Aorta (tissue), 5 donors: ENCODE data around the gene CBX6. TPM values are rescaled to one million over a fixed set of nuclear protein-coding genes. Genes with fewer than 3 reads are reported as not detected.

ENCODE experiments used
- ATAC-seq: fragments of 200-7000 bp; cut with Tn5 transposase; one replicate; pipeline ENCODE4 v1.9.1; 2022; ENCODE audit warnings: moderate library complexity; ENCODE audit not compliant: low FRiP score
- DNase-seq, 2 donors: peaks; one replicate each; pipeline ENCODE4 v3.0.0-alpha.2; 2020
- H3K27ac ChIP-seq, 2 donors: one replicate each; pipeline ENCODE4 v1.5.1; 2013; ENCODE audit warnings: low read length in 2 of 2, mild to moderate bottlenecking in 2 of 2, moderate library complexity in 2 of 2, control low read depth in 1 of 2, inconsistent platforms in 1 of 2, low read depth in 1 of 2
- H3K27me3 ChIP-seq, 2 donors: one replicate each; pipeline ENCODE4 v1.6.1; 2013; ENCODE audit warnings: control low read depth in 1 of 2, low read length in 1 of 2, mild to moderate bottlenecking in 1 of 2, moderate library complexity in 1 of 2; ENCODE audit not compliant: insufficient read depth in 2 of 2, control insufficient read depth in 1 of 2
- H3K36me3 ChIP-seq, 2 donors: one replicate each; pipeline ENCODE4 v1.6.1; 2013; ENCODE audit warnings: control low read depth in 1 of 2, low read length in 1 of 2, mild to moderate bottlenecking in 1 of 2; ENCODE audit not compliant: insufficient read depth in 2 of 2, control insufficient read depth in 1 of 2
- H3K4me1 ChIP-seq, 2 donors: one replicate each; pipeline ENCODE4 v1.6.1; 2013; ENCODE audit warnings: low read length in 2 of 2, control low read depth in 1 of 2, mild to moderate bottlenecking in 1 of 2, moderate library complexity in 1 of 2; ENCODE audit not compliant: insufficient read depth in 2 of 2, control insufficient read depth in 1 of 2
- H3K4me3 ChIP-seq, 2 donors: one replicate each; pipeline ENCODE4 v1.5.1; 2013; ENCODE audit warnings: low read length in 2 of 2, control low read depth in 1 of 2, mild to moderate bottlenecking in 1 of 2
- H3K9me3 ChIP-seq: one replicate; pipeline ENCODE4 v1.6.1; 2013; ENCODE audit warnings: mild to moderate bottlenecking, low read length; ENCODE audit not compliant: control insufficient read depth
- WGBS, 2 donors: extraction: QIAGEN DNeasy Blood & Tissue Kit; methylation state at CpG; one replicate each; pipeline ENCODE4 v1.1.7; 2013; 5-methylcytosine and 5-hydroxymethylcytosine counted together
- intact Hi-C, 2 donors: fragments of 100-400 bp; cut with DNase I; formaldehyde crosslinking; loops; one replicate each; pipeline versions ENCODE4 v1.14.2 to v1.15.0; 2022
- polyA plus RNA-seq, 2 donors: library from polyadenylated mRNA; stranded (reverse); fragments of 200-250 nt; gene quantifications; one replicate each; pipeline ENCODE4 v1.2.3, GENCODE V29; 2013
- total RNA-seq, 2 donors: library from RNA; stranded (reverse); fragmentation: NEBNext Ultra II Directional; extraction: Animal tissue kit (Norgen Biotek cat#: 25700); gene quantifications; one replicate each; pipeline ENCODE4 v1.2.1, GENCODE V29; 2021
- donor health status: healthy with polysubstance abuse.
- donor health status: Bipolar disorder and iron deficiency.
- donor health status: DM: no; HTN: no; CAD: no.
- donor health status: DM: no; HTN: no; CAD: no.
- donor health status: DM: yes; HTN: yes; CAD: no.

The CBX6 gene
- total and polyA plus RNA-seq, 4 donors = 17.5 to 104 (median 68.0) TPM

DNA sequence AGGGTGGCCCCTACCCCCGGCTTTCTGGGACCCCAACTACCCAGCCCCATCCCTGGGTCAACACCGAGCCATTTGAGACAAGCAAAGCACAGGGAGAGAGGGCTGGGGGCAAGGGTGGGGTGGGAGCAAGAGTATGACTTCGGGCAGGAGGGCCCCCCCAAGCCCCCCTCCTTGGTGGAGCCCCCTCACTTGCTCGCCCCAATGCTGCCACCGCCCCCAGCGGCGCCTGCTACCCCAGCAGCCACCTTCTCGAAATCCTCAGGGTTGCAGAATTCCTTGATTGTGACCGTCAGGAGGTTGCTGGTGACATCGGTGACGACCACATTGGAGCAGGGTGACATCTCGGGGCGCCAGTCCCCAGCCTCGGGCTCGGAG is 6.0 kb downstream of the CBX6 start:
- no peak overlapping the region for H3K27ac ChIP-seq
- H3K9me3 ChIP-seq = no peaks in the 10 kb centered on the region
- 79 to 80% methylated on average over 15 of the region's 15 CpGs for WGBS, 2 donors
- H3K4me3 ChIP-seq = no peak overlapping the region
- intact Hi-C loops = loop anchor here in 1 of 2 donors (5.0 kb wide), 1 partner anchor 256 kb away; no protein-coding TSS in a partner anchor
- ATAC-seq (no peak), DNase-seq (no peak)
- no peaks in the 10 kb centered on the region for H3K36me3 ChIP-seq
- H3K27me3 ChIP-seq = no peaks in the 10 kb centered on the region
- peaks cover 0 to 3% of the 10 kb centered on the region in 2 donors for H3K4me1 ChIP-seq

DNA sequence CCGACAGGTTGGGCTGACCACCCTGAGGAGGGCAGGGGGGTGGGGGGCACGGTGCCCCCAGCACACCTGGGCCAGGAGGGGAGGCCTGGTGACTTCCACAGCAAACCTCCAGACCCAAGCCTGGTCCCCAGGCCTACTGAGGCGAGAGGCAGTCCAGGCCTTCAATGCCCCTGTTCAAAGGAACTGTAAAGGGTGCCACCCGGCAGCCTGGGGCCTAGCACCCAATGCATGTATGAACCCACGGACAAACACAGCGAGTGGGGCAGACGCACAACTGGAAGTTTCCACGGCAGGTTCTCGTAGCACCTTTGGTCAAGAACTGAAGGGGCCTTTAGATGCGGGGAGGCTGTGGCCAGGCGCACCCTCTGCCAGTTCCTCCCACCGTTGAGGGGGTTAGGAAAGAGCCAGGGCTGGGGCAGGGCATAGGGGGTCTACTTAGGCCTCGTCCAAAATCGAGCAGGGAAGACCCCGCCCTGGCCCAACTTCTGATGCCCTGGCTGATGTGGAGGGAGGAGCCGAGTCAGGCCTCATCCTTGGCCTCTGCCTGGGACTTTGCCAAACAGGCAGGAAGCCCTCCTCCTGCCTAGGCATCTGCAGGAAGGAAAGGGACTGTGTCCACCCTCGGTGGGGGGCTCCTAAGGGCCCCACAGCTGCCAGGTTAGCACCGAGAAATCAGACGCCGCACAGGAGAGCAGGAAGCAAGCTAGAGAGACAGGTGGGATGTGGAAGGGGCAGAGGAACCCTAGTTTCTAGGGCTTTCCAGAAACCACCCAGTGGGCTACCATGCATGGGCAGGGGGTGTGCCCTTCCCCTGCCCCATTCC is 6.6 kb downstream of the CBX6 start:
- Histone ChIP-seq H3K36me3 (no peaks in the 10 kb centered on the region), H3K4me3 (no peak overlapping the region), H3K27ac (no peak overlapping the region), H3K27me3 (no peaks in the 10 kb centered on the region), H3K4me1 (peaks cover 0 to 3% of the 10 kb centered on the region in 2 donors), H3K9me3 (no peaks in the 10 kb centered on the region)
- ATAC-seq (no peak), DNase-seq (peak; percentile 45 to 68)
- intact Hi-C loops = loop anchor here in 1 of 2 donors (5.0 kb wide), 1 partner anchor 257 kb away; no protein-coding TSS in a partner anchor
- 68 to 70% methylated on average over 20 of the region's 20 CpGs for WGBS, 2 donors

DNA sequence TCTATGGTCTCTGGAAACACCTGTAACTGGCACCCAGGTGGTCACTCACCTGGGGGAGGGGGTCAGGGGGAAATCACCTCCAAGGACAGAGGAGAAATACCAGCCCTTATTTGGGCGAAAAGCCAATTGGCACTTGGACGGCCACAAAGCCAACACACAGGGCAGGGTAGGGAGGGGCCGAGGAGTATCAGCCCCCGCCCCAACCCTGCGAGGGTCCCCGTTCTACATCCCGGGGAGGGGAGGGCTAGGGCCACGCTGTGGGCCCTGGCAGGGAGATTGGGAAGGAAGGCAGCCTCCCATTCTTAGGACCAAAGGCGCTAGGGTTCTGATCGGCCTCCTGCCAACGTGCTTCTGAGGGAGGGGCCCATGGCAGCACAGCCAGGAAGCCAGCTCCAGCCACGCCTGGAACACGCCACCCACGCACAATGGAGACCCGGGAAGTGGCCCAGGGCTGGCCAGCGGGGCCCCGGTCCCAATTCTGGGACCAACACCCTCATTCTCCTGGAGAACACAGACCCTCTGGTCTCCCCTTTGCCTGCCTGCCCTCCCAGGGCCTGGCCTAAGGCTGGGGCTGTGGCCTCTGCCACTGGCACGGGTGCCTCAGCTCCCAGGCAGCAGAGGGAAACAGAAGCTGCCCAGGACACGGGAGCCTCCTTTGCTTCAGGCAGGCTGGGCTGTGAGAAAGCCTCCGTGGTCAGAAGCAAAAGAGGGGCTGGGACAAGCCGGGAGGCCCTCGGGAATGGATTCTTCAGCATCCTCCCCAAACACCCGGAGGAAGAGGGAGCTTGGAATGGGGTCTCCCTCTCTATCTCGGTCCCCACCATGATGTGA is 7.4 kb downstream of the CBX6 start:
- intact Hi-C loops = loop anchor here (5.0 kb wide), 3 partner anchors 97 to 258 kb away; partner anchors contain the start of gene APOBEC3B (in 1 of the 2)
- H3K27me3 ChIP-seq = no peaks in the 10 kb centered on the region
- H3K36me3 ChIP-seq = no peaks in the 10 kb centered on the region
- WGBS, 2 donors = 19 to 20% methylated on average over 24 of the region's 24 CpGs
- ATAC-seq = peak; percentile 37
- H3K9me3 ChIP-seq = no peaks in the 10 kb centered on the region
- no peak overlapping the region for H3K27ac ChIP-seq
- peak; percentile 74 to 87 for DNase-seq
- peaks cover 0 to 3% of the 10 kb centered on the region in 2 donors for H3K4me1 ChIP-seq
- no peak overlapping the region for H3K4me3 ChIP-seq

DNA sequence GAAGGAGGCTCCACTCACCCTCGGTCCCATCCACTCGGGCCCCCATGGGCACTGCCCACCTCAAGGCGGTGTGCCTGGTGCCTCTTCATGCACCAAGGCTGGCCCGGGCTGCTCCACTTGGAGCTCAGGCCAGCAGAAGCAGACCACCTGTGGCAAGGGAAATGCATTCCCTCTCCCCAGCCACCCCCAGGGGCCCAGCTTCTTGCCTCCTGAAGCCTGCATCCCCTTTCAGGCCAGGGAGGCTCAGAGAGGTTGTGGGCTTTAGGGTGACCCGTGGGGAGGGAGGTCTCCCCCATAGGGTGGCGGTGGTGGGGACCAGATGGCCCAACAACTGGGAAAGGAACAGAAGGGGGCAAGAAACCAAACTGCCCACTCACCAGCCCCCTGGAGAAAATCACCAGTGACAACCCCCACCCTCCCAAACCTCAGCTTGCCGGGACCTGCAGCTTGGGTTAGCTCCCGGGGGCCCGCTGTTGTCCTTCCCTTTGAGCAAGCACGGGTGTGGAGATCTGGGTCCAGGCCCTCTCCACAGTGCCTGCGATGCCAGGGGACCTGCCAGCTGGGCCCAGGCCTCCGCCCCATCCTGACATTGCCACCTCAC is 8.4 kb downstream of the CBX6 start:
- Histone ChIP-seq H3K36me3 (no peaks in the 10 kb centered on the region), H3K27me3 (no peaks in the 10 kb centered on the region), H3K27ac (no peak overlapping the region), H3K4me3 (no peak overlapping the region), H3K9me3 (no peaks in the 10 kb centered on the region), H3K4me1 (peaks cover 0 to 3% of the 10 kb centered on the region in 2 donors)
- DNase-seq (peak; percentile 47 to 70), ATAC-seq (no peak)
- intact Hi-C loops = loop anchor here (5.0 kb wide), 2 partner anchors 96 to 119 kb away; partner anchors contain the start of gene APOBEC3B (in 1 of the 2)
- WGBS, 2 donors = 68 to 73% methylated on average over 12 of the region's 12 CpGs

DNA sequence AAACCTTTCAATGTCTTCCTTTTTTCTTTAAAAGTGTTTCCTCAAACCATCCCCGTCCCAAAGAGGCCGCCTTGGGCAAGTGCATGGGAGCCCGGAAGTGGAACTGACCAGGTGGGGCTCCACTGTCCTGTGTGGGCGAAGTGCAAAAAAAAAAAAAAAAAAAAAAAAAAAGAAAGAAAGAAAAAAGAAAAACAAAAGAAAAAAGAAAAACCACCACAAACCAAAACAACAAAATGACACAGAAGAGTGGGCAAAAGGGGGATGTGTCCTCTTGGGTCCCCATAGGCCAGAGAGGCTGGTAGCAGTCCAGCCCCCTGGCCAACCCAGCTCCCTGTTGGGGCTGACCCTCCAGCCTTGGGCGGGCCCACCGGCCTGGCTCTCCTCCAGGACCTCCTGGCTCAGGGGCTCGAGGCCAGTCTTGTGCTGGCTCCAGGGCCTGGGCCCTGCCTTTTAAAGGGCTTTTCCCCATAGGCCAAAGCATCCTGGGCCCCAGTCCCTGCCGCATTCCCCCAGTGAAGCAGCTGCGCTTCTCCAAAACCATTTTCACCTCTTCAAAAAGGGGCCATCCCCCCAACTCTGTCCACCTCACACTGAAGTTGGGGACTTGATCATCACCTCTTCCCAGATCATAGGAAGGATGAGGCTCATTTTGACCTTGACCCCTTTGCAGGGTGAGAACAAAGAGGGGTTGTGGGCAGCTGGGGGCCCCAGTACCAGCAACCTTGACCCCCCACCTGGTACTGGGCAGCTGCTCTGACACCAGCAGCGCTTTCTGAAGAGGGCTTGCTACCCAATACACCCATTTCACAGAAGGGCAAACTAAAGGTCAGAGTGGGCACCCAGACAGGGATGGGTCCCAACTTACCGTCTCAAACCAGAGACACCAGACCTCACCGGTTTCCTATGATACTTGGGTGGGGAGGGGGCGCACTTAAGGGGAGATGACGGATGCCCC is 9.4 kb downstream of the CBX6 start:
- H3K4me1 ChIP-seq = peaks cover 0 to 3% of the 10 kb centered on the region in 2 donors
- intact Hi-C loops = loop anchor here (5.0 kb wide), 2 partner anchors 95 to 120 kb away; partner anchors contain the start of gene APOBEC3B (in 1 of the 2)

DNA sequence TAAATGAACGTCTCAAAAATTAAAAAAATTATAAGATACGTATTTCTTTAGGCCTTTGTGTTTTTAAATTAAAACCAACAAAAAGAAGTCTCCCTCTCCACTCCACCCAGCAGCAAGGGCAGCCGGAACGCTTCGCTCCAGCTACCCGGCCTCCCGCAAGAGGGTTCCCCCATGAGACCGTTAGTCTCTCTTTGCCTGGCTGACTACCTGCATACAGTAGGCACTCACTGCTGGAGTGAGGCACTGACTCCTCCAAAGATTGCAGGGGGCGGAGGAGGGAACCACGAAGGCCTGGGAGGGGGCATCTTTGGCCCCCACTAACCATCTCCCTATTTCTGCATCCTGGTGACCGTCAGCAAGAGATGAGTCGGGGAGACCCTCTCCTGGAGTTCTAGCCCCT is 10.1 kb downstream of the CBX6 start:
- H3K27ac ChIP-seq = no peak overlapping the region
- ATAC-seq (no peak), DNase-seq (peak in 1 of 2 donors; percentile 31)
- no peaks in the 10 kb centered on the region for H3K36me3 ChIP-seq
- H3K4me3 ChIP-seq = no peak overlapping the region
- 17 to 20% methylated on average over 12 of the region's 12 CpGs for WGBS, 2 donors
- intact Hi-C loops = loop anchor here (5.0 kb wide), 2 partner anchors 95 to 120 kb away; partner anchors contain the start of gene APOBEC3B (in 1 of the 2)
- H3K9me3 ChIP-seq = no peaks in the 10 kb centered on the region
- H3K4me1 ChIP-seq = peaks cover 0 to 3% of the 10 kb centered on the region in 2 donors
- H3K27me3 ChIP-seq = no peaks in the 10 kb centered on the region

More for the DNA sequence above, 9.4 kb downstream of the CBX6 start:
- Histone ChIP-seq H3K9me3 (no peaks in the 10 kb centered on the region), H3K4me3 (no peak overlapping the region), H3K27me3 (no peaks in the 10 kb centered on the region), H3K27ac (peak overlapping the region in 1 of 2 donors; percentile 7), H3K36me3 (no peaks in the 10 kb centered on the region)
- DNase-seq = peak; percentile 83 to 90
- ATAC-seq = peak; percentile 62
- WGBS, 2 donors = 33 to 35% methylated on average over 14 of the region's 14 CpGs

DNA sequence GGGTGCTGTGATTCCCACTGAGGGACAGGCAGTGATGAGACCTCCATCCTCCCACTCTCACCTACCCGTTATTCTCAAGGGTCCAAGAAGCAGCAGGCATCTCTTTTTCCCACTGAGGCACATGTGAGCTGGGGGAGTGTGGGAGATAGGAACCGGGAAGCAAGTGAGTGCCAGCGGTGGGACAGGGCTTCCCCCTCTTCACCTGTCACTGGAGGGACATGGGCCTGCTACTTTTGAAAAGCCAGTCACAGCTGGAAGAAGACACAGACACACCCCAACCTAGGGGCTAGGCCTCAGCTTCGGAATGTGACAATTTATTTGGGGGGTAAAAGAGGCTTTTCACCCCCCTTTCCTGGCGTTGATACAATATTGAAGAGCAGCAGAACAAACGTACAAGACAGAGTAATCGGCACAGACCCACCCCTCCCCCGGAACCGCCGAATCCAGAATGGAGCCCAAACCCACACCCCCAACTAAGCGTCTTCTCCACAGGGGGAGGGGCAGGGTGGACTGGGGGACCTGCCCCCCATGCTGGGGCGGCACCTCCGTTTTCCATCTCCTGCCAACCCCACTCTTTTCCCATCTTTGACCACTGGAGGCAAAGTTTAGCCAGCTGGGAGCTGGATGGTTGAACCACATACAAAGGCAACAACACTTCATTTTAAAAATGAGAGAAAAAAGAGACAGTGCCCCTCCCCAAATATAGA is 10.7 kb downstream of the CBX6 start:
- ATAC-seq (no peak), DNase-seq (peak; percentile 42 to 58)
- H3K9me3 ChIP-seq = no peaks in the 10 kb centered on the region
- H3K4me3 ChIP-seq = no peak overlapping the region
- H3K27ac ChIP-seq = no peak overlapping the region
- H3K4me1 ChIP-seq = peaks cover 0 to 3% of the 10 kb centered on the region in 2 donors
- no peaks in the 10 kb centered on the region for H3K27me3 ChIP-seq
- H3K36me3 ChIP-seq = no peaks in the 10 kb centered on the region
- WGBS, 2 donors = 23 to 28% methylated on average over 13 of the region's 13 CpGs
- intact Hi-C loops = loop anchor here (5.0 kb wide), 2 partner anchors 94 to 121 kb away; partner anchors contain the start of gene APOBEC3B (in 1 of the 2)
